ENCODE measurements around the gene PCSK9. TPM values are rescaled to one million over a fixed set of nuclear protein-coding genes. Genes with fewer than 3 reads are reported as not detected.

The PCSK9 gene
- total and polyA plus RNA-seq, 2 experiments from 2014 or later, result 77.6 to 327 TPM

DNA sequence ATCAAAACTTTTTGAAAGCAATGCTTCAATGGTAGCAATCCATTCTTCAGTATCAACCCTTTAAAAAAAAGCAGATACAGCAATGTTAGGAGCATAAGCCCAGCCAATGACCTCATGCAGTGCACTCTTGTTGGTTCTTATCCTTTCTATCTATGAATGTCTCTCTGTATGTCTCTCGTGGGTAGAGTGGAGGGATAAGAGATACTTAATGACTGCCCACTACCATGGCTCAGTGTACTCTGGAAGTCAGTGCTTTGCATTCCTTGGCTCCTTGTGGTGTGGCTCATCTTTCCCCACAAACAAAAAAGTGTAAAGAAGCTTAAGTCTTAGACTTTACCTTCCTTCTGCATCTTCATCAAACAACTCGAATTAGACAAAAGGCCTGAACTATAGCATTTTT lies 50.3 kb downstream of the PCSK9 start (continued):
- TF ChIP-seq CREB1 (CRISPR knock-in tag; IDR thresholded peaks at IDR 0.05; ENCODE audit: low read depth) (no peak), NANOG (IDR thresholded peaks at IDR 0.05; ENCODE audit: borderline replicate concordance) (no peak), POLR2AphosphoS5 (IDR thresholded peaks at IDR 0.05; ENCODE audit: low read depth) (no peak), STAT1 (IDR thresholded peaks at IDR 0.05; ENCODE audit: unreplicated experiment) (no peak)
- TF ChIP-seq, protein P1, sequence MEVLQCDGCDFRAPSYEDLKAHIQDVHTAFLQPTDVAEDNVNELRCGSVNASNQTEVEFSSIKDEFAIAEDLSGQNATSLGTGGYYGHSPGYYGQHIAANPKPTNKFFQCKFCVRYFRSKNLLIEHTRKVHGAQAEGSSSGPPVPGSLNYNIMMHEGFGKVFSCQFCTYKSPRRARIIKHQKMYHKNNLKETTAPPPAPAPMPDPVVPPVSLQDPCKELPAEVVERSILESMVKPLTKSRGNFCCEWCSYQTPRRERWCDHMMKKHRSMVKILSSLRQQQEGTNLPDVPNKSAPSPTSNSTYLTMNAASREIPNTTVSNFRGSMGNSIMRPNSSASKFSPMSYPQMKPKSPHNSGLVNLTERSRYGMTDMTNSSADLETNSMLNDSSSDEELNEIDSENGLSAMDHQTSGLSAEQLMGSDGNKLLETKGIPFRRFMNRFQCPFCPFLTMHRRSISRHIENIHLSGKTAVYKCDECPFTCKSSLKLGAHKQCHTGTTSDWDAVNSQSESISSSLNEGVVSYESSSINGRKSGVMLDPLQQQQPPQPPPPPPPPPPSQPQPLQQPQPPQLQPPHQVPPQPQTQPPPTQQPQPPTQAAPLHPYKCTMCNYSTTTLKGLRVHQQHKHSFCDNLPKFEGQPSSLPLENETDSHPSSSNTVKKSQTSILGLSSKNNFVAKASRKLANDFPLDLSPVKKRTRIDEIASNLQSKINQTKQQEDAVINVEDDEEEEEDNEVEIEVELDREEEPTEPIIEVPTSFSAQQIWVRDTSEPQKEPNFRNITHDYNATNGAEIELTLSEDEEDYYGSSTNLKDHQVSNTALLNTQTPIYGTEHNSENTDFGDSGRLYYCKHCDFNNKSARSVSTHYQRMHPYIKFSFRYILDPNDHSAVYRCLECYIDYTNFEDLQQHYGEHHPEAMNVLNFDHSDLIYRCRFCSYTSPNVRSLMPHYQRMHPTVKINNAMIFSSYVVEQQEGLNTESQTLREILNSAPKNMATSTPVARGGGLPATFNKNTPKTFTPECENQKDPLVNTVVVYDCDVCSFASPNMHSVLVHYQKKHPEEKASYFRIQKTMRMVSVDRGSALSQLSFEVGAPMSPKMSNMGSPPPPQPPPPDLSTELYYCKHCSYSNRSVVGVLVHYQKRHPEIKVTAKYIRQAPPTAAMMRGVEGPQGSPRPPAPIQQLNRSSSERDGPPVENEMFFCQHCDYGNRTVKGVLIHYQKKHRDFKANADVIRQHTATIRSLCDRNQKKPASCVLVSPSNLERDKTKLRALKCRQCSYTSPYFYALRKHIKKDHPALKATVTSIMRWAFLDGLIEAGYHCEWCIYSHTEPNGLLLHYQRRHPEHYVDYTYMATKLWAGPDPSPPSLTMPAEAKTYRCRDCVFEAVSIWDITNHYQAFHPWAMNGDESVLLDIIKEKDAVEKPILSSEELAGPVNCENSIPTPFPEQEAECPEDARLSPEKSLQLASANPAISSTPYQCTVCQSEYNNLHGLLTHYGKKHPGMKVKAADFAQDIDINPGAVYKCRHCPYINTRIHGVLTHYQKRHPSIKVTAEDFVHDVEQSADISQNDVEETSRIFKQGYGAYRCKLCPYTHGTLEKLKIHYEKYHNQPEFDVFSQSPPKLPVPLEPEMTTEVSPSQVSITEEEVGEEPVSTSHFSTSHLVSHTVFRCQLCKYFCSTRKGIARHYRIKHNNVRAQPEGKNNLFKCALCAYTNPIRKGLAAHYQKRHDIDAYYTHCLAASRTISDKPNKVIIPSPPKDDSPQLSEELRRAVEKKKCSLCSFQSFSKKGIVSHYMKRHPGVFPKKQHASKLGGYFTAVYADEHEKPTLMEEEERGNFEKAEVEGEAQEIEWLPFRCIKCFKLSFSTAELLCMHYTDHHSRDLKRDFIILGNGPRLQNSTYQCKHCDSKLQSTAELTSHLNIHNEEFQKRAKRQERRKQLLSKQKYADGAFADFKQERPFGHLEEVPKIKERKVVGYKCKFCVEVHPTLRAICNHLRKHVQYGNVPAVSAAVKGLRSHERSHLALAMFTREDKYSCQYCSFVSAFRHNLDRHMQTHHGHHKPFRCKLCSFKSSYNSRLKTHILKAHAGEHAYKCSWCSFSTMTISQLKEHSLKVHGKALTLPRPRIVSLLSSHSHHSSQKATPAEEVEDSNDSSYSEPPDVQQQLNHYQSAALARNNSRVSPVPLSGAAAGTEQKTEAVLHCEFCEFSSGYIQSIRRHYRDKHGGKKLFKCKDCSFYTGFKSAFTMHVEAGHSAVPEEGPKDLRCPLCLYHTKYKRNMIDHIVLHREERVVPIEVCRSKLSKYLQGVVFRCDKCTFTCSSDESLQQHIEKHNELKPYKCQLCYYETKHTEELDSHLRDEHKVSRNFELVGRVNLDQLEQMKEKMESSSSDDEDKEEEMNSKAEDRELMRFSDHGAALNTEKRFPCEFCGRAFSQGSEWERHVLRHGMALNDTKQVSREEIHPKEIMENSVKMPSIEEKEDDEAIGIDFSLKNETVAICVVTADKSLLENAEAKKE (CRISPR knock-in tag; IDR thresholded peaks at IDR 0.05), result no peak

DNA sequence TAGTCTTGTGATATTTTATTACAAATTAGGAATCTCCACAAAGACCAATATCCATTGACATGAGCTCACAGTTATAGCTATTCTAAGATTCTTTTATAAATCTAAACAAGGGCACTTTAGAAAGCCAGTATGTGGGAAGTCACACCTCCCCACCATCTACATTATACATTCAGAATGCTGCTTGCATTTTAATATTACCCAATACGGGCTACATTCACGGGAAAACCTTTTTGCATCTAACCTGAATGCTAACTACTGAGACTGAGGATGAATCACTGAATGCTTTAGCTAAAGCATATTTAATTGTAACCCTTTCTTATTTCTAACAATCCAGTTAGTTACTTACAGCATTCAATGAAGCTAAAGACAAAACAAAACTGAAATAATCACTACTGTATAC lies 53.1 kb downstream of the PCSK9 start:
- peaks cover 7% of the 10 kb centered on the region; the same call in 1 of the 2 replicates for H3K4me1 ChIP-seq (ENCODE audit: insufficient read depth)
- TF ChIP-seq ZNF114 (CRISPR knock-in tag; IDR thresholded peaks at IDR 0.05) (no peak), CREB1 (CRISPR knock-in tag; IDR thresholded peaks at IDR 0.05; ENCODE audit: low read depth) (no peak), STAT1 (IDR thresholded peaks at IDR 0.05; ENCODE audit: unreplicated experiment) (no peak), POLR2AphosphoS5 (IDR thresholded peaks at IDR 0.05; ENCODE audit: low read depth) (no peak), JUNB (IDR thresholded peaks at IDR 0.05; ENCODE audit: unreplicated experiment) (no peak)
- TF ChIP-seq, protein P2, sequence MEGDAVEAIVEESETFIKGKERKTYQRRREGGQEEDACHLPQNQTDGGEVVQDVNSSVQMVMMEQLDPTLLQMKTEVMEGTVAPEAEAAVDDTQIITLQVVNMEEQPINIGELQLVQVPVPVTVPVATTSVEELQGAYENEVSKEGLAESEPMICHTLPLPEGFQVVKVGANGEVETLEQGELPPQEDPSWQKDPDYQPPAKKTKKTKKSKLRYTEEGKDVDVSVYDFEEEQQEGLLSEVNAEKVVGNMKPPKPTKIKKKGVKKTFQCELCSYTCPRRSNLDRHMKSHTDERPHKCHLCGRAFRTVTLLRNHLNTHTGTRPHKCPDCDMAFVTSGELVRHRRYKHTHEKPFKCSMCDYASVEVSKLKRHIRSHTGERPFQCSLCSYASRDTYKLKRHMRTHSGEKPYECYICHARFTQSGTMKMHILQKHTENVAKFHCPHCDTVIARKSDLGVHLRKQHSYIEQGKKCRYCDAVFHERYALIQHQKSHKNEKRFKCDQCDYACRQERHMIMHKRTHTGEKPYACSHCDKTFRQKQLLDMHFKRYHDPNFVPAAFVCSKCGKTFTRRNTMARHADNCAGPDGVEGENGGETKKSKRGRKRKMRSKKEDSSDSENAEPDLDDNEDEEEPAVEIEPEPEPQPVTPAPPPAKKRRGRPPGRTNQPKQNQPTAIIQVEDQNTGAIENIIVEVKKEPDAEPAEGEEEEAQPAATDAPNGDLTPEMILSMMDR (conservative IDR thresholded peaks at IDR 0.05; ENCODE audit: low read depth in 2 of 2), result no peak
- TF ChIP-seq, protein P3, sequence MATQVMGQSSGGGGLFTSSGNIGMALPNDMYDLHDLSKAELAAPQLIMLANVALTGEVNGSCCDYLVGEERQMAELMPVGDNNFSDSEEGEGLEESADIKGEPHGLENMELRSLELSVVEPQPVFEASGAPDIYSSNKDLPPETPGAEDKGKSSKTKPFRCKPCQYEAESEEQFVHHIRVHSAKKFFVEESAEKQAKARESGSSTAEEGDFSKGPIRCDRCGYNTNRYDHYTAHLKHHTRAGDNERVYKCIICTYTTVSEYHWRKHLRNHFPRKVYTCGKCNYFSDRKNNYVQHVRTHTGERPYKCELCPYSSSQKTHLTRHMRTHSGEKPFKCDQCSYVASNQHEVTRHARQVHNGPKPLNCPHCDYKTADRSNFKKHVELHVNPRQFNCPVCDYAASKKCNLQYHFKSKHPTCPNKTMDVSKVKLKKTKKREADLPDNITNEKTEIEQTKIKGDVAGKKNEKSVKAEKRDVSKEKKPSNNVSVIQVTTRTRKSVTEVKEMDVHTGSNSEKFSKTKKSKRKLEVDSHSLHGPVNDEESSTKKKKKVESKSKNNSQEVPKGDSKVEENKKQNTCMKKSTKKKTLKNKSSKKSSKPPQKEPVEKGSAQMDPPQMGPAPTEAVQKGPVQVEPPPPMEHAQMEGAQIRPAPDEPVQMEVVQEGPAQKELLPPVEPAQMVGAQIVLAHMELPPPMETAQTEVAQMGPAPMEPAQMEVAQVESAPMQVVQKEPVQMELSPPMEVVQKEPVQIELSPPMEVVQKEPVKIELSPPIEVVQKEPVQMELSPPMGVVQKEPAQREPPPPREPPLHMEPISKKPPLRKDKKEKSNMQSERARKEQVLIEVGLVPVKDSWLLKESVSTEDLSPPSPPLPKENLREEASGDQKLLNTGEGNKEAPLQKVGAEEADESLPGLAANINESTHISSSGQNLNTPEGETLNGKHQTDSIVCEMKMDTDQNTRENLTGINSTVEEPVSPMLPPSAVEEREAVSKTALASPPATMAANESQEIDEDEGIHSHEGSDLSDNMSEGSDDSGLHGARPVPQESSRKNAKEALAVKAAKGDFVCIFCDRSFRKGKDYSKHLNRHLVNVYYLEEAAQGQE (IDR thresholded peaks at IDR 0.05; ENCODE audit: unreplicated experiment), result no peak
- TF ChIP-seq, protein P4, sequence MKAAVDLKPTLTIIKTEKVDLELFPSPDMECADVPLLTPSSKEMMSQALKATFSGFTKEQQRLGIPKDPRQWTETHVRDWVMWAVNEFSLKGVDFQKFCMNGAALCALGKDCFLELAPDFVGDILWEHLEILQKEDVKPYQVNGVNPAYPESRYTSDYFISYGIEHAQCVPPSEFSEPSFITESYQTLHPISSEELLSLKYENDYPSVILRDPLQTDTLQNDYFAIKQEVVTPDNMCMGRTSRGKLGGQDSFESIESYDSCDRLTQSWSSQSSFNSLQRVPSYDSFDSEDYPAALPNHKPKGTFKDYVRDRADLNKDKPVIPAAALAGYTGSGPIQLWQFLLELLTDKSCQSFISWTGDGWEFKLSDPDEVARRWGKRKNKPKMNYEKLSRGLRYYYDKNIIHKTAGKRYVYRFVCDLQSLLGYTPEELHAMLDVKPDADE (IDR thresholded peaks at IDR 0.05), result no peak

More for the DNA sequence above, 53.1 kb downstream of the PCSK9 start:
- H3K4me3 ChIP-seq, result no peak overlapping the region
- no peaks in the 10 kb centered on the region; the same call in 1 of the 2 replicates for H4K20me1 ChIP-seq (replicated peaks; ENCODE audit: insufficient read depth)
- no peak overlapping the region for H3K27ac ChIP-seq (ENCODE audit: low read depth)
- Mint-ChIP-seq H3K9me3 (no peaks in the 10 kb centered on the region), H3K27ac (no peak overlapping the region), H3K36me3 (ENCODE audit: low read depth) (peaks cover 73% of the 10 kb centered on the region), H3K4me1 (peaks cover 6% of the 10 kb centered on the region; the same call in 2 of the 3 replicates), H3K4me3 (no peak overlapping the region), H3K27me3 (ENCODE audit: insufficient read depth, low read depth, poor library complexity) (no peaks in the 10 kb centered on the region)
- H3K27me3 ChIP-seq (ENCODE audit: insufficient read depth), result no peaks in the 10 kb centered on the region
- no peak for ATAC-seq
- no peaks in the 10 kb centered on the region for H3K79me2 ChIP-seq (replicated peaks; ENCODE audit: insufficient read depth)
- no peak overlapping the region for H2AFZ ChIP-seq
- no peak overlapping the region for H3K4me2 ChIP-seq
- peaks cover 6% of the 10 kb centered on the region; the same call in 1 of the 2 replicates for H3F3A ChIP-seq (replicated peaks; ENCODE audit: low read depth)
- H3K36me3 ChIP-seq (ENCODE audit: insufficient read depth), result peaks cover 42% of the 10 kb centered on the region
- no peak for DNase-seq (ENCODE audit: low spot score)
- no peaks in the 10 kb centered on the region for H3K9me2 ChIP-seq (ENCODE audit: insufficient read depth)
